ENCODE data around the gene PTPN22.

DNA sequence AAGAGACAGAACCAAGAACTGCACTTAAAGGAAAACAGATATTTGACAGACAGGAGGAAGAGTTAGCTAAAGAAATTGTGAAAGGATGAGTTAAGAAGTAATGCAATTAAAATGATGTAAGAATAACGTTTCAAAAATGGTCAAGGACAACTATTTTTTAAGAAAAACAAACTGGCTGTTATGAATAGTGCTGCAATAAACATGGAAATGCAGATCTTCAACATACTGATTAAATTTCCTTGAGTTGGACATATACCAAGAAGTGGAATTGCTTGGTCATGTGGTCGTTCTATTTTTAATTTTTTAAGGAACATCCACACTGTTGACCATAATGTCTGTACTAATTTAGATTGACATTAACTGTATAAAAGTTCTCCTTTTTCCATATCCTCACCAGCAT is 89.1 kb downstream of the PTPN22 start:
- TF ChIP-seq CTCF (IDR thresholded peaks at IDR 0.05) (no peak), POLR2A (IDR thresholded peaks at IDR 0.05) (no peak)
